Activated gamma-delta T cell treated with anti-CD3 and anti-CD28 coated beads, Interleukin-2, amount 50 U/mL, for 16 hours (primary cell): Measurements from ENCODE around the gene ANKIB1.

Source experiments
- DNase-seq: peaks from one replicate; pipeline ENCODE4 v3.0.0-alpha.2; 2020; ENCODE audit warnings: low read depth

The ANKIB1 gene

GRCh38 chr7:92448205-92448747, 202.5 kb downstream of the ANKIB1 start:
- DNase-seq = peak; percentile 39
